ENCODE measurements around the gene FANCD2OS. TPM values are rescaled to one million over a fixed set of nuclear protein-coding genes. Genes with fewer than 3 reads are reported as not detected.

The FANCD2OS gene
- total RNA-seq, 1 experiment from 2014 or later = not detected

- H3K4me3 Mint-ChIP-seq = no peak overlapping the region
- H4K91ac ChIP-seq (ENCODE audit: insufficient read length, low read depth, low read length) = no peak overlapping the region
- H3K4me1 Mint-ChIP-seq = no peaks in the 10 kb centered on the region
- H2AK5ac ChIP-seq (ENCODE audit: insufficient read length, low read length) = no peak overlapping the region
- no peaks in the 10 kb centered on the region for H3K9me3 ChIP-seq (ENCODE audit: control insufficient read depth, low read depth, low read length)
- no peak overlapping the region for H2BK120ac ChIP-seq (ENCODE audit: low read depth, low read length, poor library complexity, severe bottlenecking)
- H3K18ac ChIP-seq (ENCODE audit: insufficient read length, low read depth, low read length) = no peak overlapping the region
- no peak overlapping the region for H4K8ac ChIP-seq (replicated peaks; ENCODE audit: insufficient read length, low read depth, low read length)
- peaks cover 0 to 5% (median 3%) of the 10 kb centered on the region in 3 experiments; a peak in 4 of 7 replicates for H3K36me3 Mint-ChIP-seq (ENCODE audit: insufficient read depth in 1 of 3, low read depth in 3 of 3)
- no peak overlapping the region for H3K23ac ChIP-seq (ENCODE audit: insufficient read length, low read depth, low read length)
- H2BK20ac ChIP-seq (ENCODE audit: low read depth, low read length, poor library complexity, severe bottlenecking) = no peak overlapping the region
- no peak overlapping the region for H3K4me2 ChIP-seq (ENCODE audit: insufficient read depth, insufficient read length, low read length)
- H3K9me3 Mint-ChIP-seq = no peaks in the 10 kb centered on the region
- H3K9ac ChIP-seq (ENCODE audit: extremely low read depth, insufficient read length, low read length) = no peak overlapping the region
- H3K4ac ChIP-seq (ENCODE audit: low read depth, low read length) = no peak overlapping the region
- no peaks in the 10 kb centered on the region for H3K23me2 ChIP-seq (ENCODE audit: insufficient read length, low read depth, low read length, poor library complexity, severe bottlenecking)
- H2AFZ ChIP-seq (ENCODE audit: low read length) = no peak overlapping the region
- WGBS (ENCODE audit: extremely low coverage, insufficient read length, low lambda C conversion rate) = no CpG with 5 or more reads among the region's 2 CpGs
- no peak for TF ChIP-seq CTCF (conservative IDR thresholded peaks at IDR 0.05)
- H3K14ac ChIP-seq (ENCODE audit: insufficient read depth, low read length) = no peak overlapping the region
- no peak overlapping the region for H2BK15ac ChIP-seq (ENCODE audit: low read depth, low read length)
- no peaks in the 10 kb centered on the region for H3K79me2 ChIP-seq (ENCODE audit: insufficient read depth, low read length)
- DNase-seq = no peak
- no peaks in the 10 kb centered on the region for H3K4me1 ChIP-seq (ENCODE audit: insufficient read depth, low read length)
- H3K27me3 Mint-ChIP-seq (ENCODE audit: low read depth) = peaks cover 1% of the 10 kb centered on the region; the same call in 1 of the 2 replicates
- no peaks in the 10 kb centered on the region for H4K20me1 ChIP-seq (ENCODE audit: control insufficient read depth, insufficient read depth, insufficient read length)
- no peak overlapping the region for H2BK5ac ChIP-seq (ENCODE audit: insufficient read length, low read length)
- no peak overlapping the region for H3K56ac ChIP-seq (ENCODE audit: insufficient read length, low read depth, low read length)
- H3T11ph ChIP-seq (ENCODE audit: low read length) = no peak overlapping the region
- no peak overlapping the region for H2BK12ac ChIP-seq (ENCODE audit: insufficient read length, low read depth, low read length)
- no peak overlapping the region for H4K5ac ChIP-seq (ENCODE audit: insufficient read length, low read depth, low read length)
- no peaks in the 10 kb centered on the region for H3K79me1 ChIP-seq (ENCODE audit: insufficient read depth, low read depth, low read length, poor library complexity, severe bottlenecking)
- H3K27me3 ChIP-seq (ENCODE audit: insufficient read depth, low read length) = no peaks in the 10 kb centered on the region
- H3K27ac Mint-ChIP-seq = no peak overlapping the region; a peak in 1 of 7 replicates
- no peak overlapping the region for H3K27ac ChIP-seq (ENCODE audit: insufficient read length, low read depth, low read length)
Measured at GRCh38 chr3:10106919-10107318, 1.1 kb downstream of the FANCD2OS start.

All from H9 (cell line).